CD8-positive, alpha-beta memory T cell (primary cell): ENCODE results near the gene ELAVL2. TPM values are rescaled to one million over a fixed set of nuclear protein-coding genes. Genes with fewer than 3 reads are reported as not detected.

Experiments
- CTCF ChIA-PET: fragments of 350-600 bp; sonication (Branson Sonifier 250); formaldehyde crosslinking; loops from one replicate; lab custom pipeline; 2021; ENCODE audit warnings: antibody characterized with exemption; lab: Charles Lee
- POLR2A ChIA-PET: fragments of 350-600 bp; sonication (Branson Sonifier 250); formaldehyde crosslinking; loops from one replicate; lab custom pipeline; 2021; ENCODE audit warnings: antibody characterized with exemption; lab: Charles Lee
- DNase-seq, 5 donors: peaks; one replicate each; pipeline versions ENCODE4 v3.0.0 to v3.0.0-alpha.2; 2020 to 2022; ENCODE audit warnings: mixed read lengths in 1 of 5
- H3K27ac ChIP-seq: one replicate; pipeline ENCODE4 v1.7.0; 2013; ENCODE audit warnings: low read depth, mild to moderate bottlenecking, low read length, moderate library complexity
- H3K27me3 ChIP-seq: 2 replicates; pipeline ENCODE4 v1.7.0; 2013; ENCODE audit warnings: low read length, mild to moderate bottlenecking; ENCODE audit not compliant: insufficient read depth, poor library complexity, severe bottlenecking
- H3K36me3 ChIP-seq: 2 replicates; pipeline ENCODE4 v1.7.0; 2013; ENCODE audit warnings: mild to moderate bottlenecking, low read length, moderate library complexity; ENCODE audit not compliant: insufficient read depth
- H3K4me1 ChIP-seq: 2 replicates; pipeline ENCODE4 v1.7.0; 2013; ENCODE audit warnings: mild to moderate bottlenecking, low read length, moderate library complexity; ENCODE audit not compliant: insufficient read depth
- H3K4me3 ChIP-seq: 2 replicates; pipeline ENCODE4 v1.7.0; 2013; ENCODE audit warnings: mild to moderate bottlenecking, low read length
- H3K9me3 ChIP-seq: 2 replicates; pipeline ENCODE4 v1.7.0; 2013; ENCODE audit warnings: mild to moderate bottlenecking, low read length
- H3K27ac Mint-ChIP-seq, 8 donors: one replicate each; pipeline ENCODE4 v1.8.0; 2020 to 2021; ENCODE audit warnings: mixed read lengths in 8 of 8, mild to moderate bottlenecking in 6 of 8, inconsistent platforms in 3 of 8, moderate library complexity in 3 of 8
- H3K27me3 Mint-ChIP-seq, 2 donors: one replicate each; pipeline ENCODE4 v1.8.0; 2020 to 2021; ENCODE audit warnings: mixed read lengths in 2 of 2, mild to moderate bottlenecking in 1 of 2, moderate library complexity in 1 of 2
- H3K36me3 Mint-ChIP-seq, 3 donors: one replicate each; pipeline ENCODE4 v1.8.0; 2020 to 2021; ENCODE audit warnings: mixed read lengths in 3 of 3, inconsistent platforms in 1 of 3, mild to moderate bottlenecking in 1 of 3
- H3K4me1 Mint-ChIP-seq, 3 donors: one replicate each; pipeline ENCODE4 v1.8.0; 2020 to 2021; ENCODE audit warnings: mixed read lengths in 3 of 3, inconsistent platforms in 1 of 3, mild to moderate bottlenecking in 1 of 3
- H3K4me3 Mint-ChIP-seq, 7 donors: one replicate each; pipeline ENCODE4 v1.8.0; 2020 to 2021; ENCODE audit warnings: mixed read lengths in 7 of 7, mild to moderate bottlenecking in 6 of 7, moderate library complexity in 4 of 7, inconsistent platforms in 2 of 7
- H3K9me3 Mint-ChIP-seq, 5 donors: one replicate each; pipeline ENCODE4 v1.8.0; 2020 to 2022; ENCODE audit warnings: mixed read lengths in 5 of 5, mild to moderate bottlenecking in 3 of 5, moderate library complexity in 2 of 5, inconsistent platforms in 1 of 5
- polyA plus RNA-seq: library from polyadenylated mRNA; unstranded; fragments of 300-500 nt; fragmentation: Illumina TruSeq; gene quantifications from one replicate; pipeline ENCODE4 v1.2.3, GENCODE V29; 2021
- total RNA-seq, 2 experiments: library from RNA; stranded (reverse); gene quantifications; one replicate each; pipeline ENCODE4 v1.2.3, GENCODE V29; 2021

The ELAVL2 gene
- total and polyA plus RNA-seq, 3 experiments from 2014 or later = not detected

GRCh38 chr9:23721466-23721865 lies 104.6 kb downstream of the ELAVL2 start:
- H3K27me3 ChIP-seq = no peaks in the 10 kb centered on the region
- CTCF ChIA-PET = interaction anchor here (1.1 kb wide), 1 partner anchor 91 kb away, joined by 3 read pairs; no protein-coding TSS in a partner anchor
- no peak for DNase-seq
- H3K4me1 ChIP-seq = no peaks in the 10 kb centered on the region
- no peaks in the 10 kb centered on the region for H3K27me3 Mint-ChIP-seq
- POLR2A ChIA-PET = no interaction called here
- no peaks in the 10 kb centered on the region for H3K36me3 ChIP-seq
- no peaks in the 10 kb centered on the region for H3K4me1 Mint-ChIP-seq
- H3K9me3 Mint-ChIP-seq = peaks cover 3 to 12% (median 8%) of the 10 kb centered on the region in 5 donors
- H3K4me3 ChIP-seq = no peak overlapping the region
- H3K27ac ChIP-seq = no peak overlapping the region
- no peaks in the 10 kb centered on the region for H3K9me3 ChIP-seq
- peak overlapping the region in 1 of 8 donors; percentile 12 for H3K27ac Mint-ChIP-seq
- no peak overlapping the region for H3K4me3 Mint-ChIP-seq
- H3K36me3 Mint-ChIP-seq = no peaks in the 10 kb centered on the region

DNA sequence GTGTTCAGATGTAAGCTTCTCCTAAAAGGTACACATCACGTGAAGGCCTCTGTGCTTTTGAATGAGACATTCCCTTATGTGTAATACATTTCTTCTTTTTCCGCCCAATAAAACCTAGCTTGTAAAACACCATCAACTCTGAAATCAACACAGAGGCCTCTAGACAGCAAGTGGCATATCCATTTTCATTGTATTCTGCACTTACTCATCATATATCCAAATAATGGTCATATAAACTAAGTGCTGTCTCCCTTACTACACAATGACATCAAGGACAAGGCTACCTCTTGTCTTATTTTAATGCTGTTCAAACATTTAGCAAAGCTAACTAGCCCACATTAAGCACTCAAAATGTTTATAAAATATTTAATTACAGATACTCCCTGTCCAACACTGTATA lies 108.5 kb downstream of the ELAVL2 start:
- no peaks in the 10 kb centered on the region for H3K4me1 Mint-ChIP-seq
- peaks cover 0 to 14% (median 5%) of the 10 kb centered on the region in 5 donors for H3K9me3 Mint-ChIP-seq
- DNase-seq = no peak
- no peak overlapping the region for H3K27ac Mint-ChIP-seq
- no peak overlapping the region for H3K4me3 Mint-ChIP-seq
- Histone ChIP-seq H3K4me1 (no peaks in the 10 kb centered on the region), H3K27me3 (no peaks in the 10 kb centered on the region), H3K4me3 (no peak overlapping the region), H3K27ac (no peak overlapping the region), H3K36me3 (no peaks in the 10 kb centered on the region), H3K9me3 (no peaks in the 10 kb centered on the region)
- POLR2A ChIA-PET = no interaction called here
- no peaks in the 10 kb centered on the region for H3K36me3 Mint-ChIP-seq
- no peaks in the 10 kb centered on the region for H3K27me3 Mint-ChIP-seq
- CTCF ChIA-PET = no interaction called here

- Histone ChIP-seq H3K4me1 (no peaks in the 10 kb centered on the region), H3K36me3 (no peaks in the 10 kb centered on the region), H3K9me3 (no peaks in the 10 kb centered on the region), H3K27ac (no peak overlapping the region), H3K27me3 (no peaks in the 10 kb centered on the region), H3K4me3 (no peak overlapping the region)
- POLR2A ChIA-PET = no interaction called here
- no peaks in the 10 kb centered on the region for H3K36me3 Mint-ChIP-seq
- H3K9me3 Mint-ChIP-seq = peaks cover 0 to 14% (median 7%) of the 10 kb centered on the region in 5 donors
- H3K4me1 Mint-ChIP-seq = no peaks in the 10 kb centered on the region
- DNase-seq = no peak
- no peak overlapping the region for H3K4me3 Mint-ChIP-seq
- CTCF ChIA-PET = interaction anchor here (0.6 kb wide), 1 partner anchor 727 kb away, joined by 4 read pairs; no protein-coding TSS in a partner anchor
- no peak overlapping the region for H3K27ac Mint-ChIP-seq
- no peaks in the 10 kb centered on the region for H3K27me3 Mint-ChIP-seq
Observed at GRCh38 chr9:23707249-23707648, 118.8 kb downstream of the ELAVL2 start.

DNA sequence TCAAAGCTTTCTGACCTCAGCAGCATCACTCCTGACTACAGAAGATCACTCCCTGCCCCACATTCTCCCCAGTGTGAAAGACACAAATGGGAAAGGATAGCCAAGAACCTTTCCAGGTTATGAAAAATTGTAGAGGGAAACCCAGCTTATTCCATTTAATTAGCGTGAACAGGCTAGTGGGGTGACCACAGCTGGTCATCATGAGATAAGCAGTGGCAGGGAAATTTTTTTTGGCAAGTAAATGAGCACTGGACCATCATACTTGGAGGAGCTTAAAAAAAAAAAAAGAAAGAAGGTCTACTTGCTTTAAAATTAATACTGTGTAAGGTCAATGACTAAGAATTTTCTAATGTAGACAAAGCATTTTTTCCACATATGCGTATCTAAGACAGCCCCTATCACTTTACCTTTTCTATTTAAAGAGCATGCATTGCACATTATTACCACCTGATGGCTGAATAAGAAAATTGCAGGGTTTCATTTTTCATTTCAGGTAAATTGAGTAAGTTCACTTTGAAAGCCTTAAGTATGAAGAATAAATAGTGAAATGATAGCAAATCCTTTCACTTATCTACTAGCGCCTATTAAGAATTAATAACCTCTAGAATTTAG lies 123.6 kb downstream of the ELAVL2 start:
- no peak overlapping the region for H3K27ac ChIP-seq
- H3K36me3 Mint-ChIP-seq = no peaks in the 10 kb centered on the region
- H3K4me1 Mint-ChIP-seq = no peaks in the 10 kb centered on the region
- H3K9me3 Mint-ChIP-seq = peaks cover 0 to 10% (median 4%) of the 10 kb centered on the region in 5 donors
- H3K27me3 ChIP-seq = no peaks in the 10 kb centered on the region
- no peaks in the 10 kb centered on the region for H3K27me3 Mint-ChIP-seq
- DNase-seq = no peak
- ChIA-PET POLR2A (no interaction called here), CTCF (no interaction called here)
- H3K4me1 ChIP-seq = no peaks in the 10 kb centered on the region
- H3K36me3 ChIP-seq = no peaks in the 10 kb centered on the region
- H3K4me3 Mint-ChIP-seq = no peak overlapping the region
- H3K27ac Mint-ChIP-seq = no peak overlapping the region
- no peak overlapping the region for H3K4me3 ChIP-seq
- no peaks in the 10 kb centered on the region for H3K9me3 ChIP-seq

GRCh38 chr9:23701291-23701690 lies 124.7 kb downstream of the ELAVL2 start:
- no peak overlapping the region for H3K27ac ChIP-seq
- H3K4me3 ChIP-seq = no peak overlapping the region
- H3K36me3 ChIP-seq = no peaks in the 10 kb centered on the region
- H3K27ac Mint-ChIP-seq = no peak overlapping the region
- H3K36me3 Mint-ChIP-seq = no peaks in the 10 kb centered on the region
- POLR2A ChIA-PET = no interaction called here
- DNase-seq = no peak
- peaks cover 0 to 15% (median 4%) of the 10 kb centered on the region in 5 donors for H3K9me3 Mint-ChIP-seq
- no peaks in the 10 kb centered on the region for H3K4me1 Mint-ChIP-seq
- no peaks in the 10 kb centered on the region for H3K4me1 ChIP-seq
- no peak overlapping the region for H3K4me3 Mint-ChIP-seq
- no peaks in the 10 kb centered on the region for H3K9me3 ChIP-seq
- CTCF ChIA-PET = no interaction called here
- no peaks in the 10 kb centered on the region for H3K27me3 Mint-ChIP-seq
- no peaks in the 10 kb centered on the region for H3K27me3 ChIP-seq

DNA sequence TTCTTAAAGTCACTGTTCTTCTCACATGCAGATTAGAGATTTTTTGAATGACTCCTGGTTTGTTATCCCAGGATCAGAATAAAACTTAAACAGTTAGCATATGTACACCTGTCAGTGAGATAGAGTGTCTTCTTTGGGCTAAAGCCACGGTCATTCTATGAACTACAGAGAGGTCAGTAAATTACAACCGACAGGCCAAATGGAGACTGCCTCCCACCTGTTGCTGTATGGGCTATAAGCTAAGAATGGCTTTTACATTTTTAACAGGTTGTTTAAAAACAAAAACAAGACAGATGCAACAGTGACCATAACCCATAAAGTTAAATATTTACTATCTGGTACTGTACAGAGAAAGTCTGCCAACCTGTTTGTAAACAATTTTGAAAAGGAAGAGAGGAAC lies 125.7 kb downstream of the ELAVL2 start:
- Histone ChIP-seq H3K4me3 (no peak overlapping the region), H3K9me3 (no peaks in the 10 kb centered on the region), H3K36me3 (no peaks in the 10 kb centered on the region), H3K27ac (no peak overlapping the region), H3K4me1 (no peaks in the 10 kb centered on the region), H3K27me3 (no peaks in the 10 kb centered on the region)
- no peaks in the 10 kb centered on the region for H3K36me3 Mint-ChIP-seq
- ChIA-PET CTCF (no interaction called here), POLR2A (no interaction called here)
- H3K27me3 Mint-ChIP-seq = no peaks in the 10 kb centered on the region
- DNase-seq = no peak
- peaks cover 0 to 15% (median 4%) of the 10 kb centered on the region in 5 donors for H3K9me3 Mint-ChIP-seq
- no peak overlapping the region for H3K27ac Mint-ChIP-seq
- no peaks in the 10 kb centered on the region for H3K4me1 Mint-ChIP-seq
- H3K4me3 Mint-ChIP-seq = no peak overlapping the region

DNA sequence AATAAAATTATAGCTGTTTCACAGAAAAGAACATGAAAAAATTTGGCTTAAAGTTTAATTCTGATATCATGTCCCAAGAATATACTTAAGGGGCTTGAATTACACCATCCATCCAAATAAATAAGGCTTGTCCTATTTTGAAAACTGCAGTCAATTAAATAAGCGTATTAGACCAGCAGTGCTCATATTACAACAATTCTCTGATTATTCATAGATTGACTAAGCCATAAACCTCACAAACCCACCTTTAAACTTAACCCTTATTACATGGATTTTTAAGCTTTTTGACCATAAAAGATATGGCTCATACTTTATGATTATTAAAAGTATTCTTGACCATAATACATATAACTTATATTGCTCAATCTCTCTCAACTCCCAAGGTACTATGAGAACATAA lies 127.9 kb downstream of the ELAVL2 start:
- no peak overlapping the region for H3K4me3 Mint-ChIP-seq
- Histone ChIP-seq H3K27me3 (no peaks in the 10 kb centered on the region), H3K27ac (no peak overlapping the region), H3K4me3 (no peak overlapping the region), H3K36me3 (no peaks in the 10 kb centered on the region), H3K4me1 (no peaks in the 10 kb centered on the region), H3K9me3 (no peaks in the 10 kb centered on the region)
- no peak for DNase-seq
- peaks cover 0 to 15% (median 4%) of the 10 kb centered on the region in 5 donors for H3K9me3 Mint-ChIP-seq
- no peak overlapping the region for H3K27ac Mint-ChIP-seq
- no peaks in the 10 kb centered on the region for H3K4me1 Mint-ChIP-seq
- POLR2A ChIA-PET = no interaction called here
- CTCF ChIA-PET = no interaction called here
- H3K36me3 Mint-ChIP-seq = no peaks in the 10 kb centered on the region
- no peaks in the 10 kb centered on the region for H3K27me3 Mint-ChIP-seq

DNA sequence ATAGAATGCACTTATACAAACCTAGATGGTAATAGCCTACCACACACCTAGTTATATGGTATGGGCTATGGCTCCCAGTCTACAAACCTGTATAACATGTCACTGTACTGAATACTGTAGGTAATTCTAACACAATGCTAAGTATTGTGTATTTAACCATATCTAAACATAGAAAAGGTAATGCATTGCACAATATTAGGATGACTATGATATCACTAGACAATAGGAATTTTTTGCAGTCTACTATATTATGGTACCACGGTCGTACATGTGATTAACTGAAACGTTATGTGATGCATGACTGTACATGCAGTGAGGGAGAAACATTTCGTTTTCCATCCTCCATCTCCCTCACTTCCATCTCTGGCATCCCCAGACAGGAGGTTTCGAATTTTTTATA lies 130.5 kb downstream of the ELAVL2 start:
- no peaks in the 10 kb centered on the region for H3K9me3 ChIP-seq
- H3K4me1 ChIP-seq = no peaks in the 10 kb centered on the region
- no peak overlapping the region for H3K27ac ChIP-seq
- no peaks in the 10 kb centered on the region for H3K36me3 ChIP-seq
- peaks cover 0 to 20% (median 6%) of the 10 kb centered on the region in 5 donors for H3K9me3 Mint-ChIP-seq
- H3K36me3 Mint-ChIP-seq = no peaks in the 10 kb centered on the region
- no peak overlapping the region for H3K4me3 Mint-ChIP-seq
- no peak for DNase-seq
- ChIA-PET CTCF (no interaction called here), POLR2A (no interaction called here)
- no peak overlapping the region for H3K27ac Mint-ChIP-seq
- no peak overlapping the region for H3K4me3 ChIP-seq
- no peaks in the 10 kb centered on the region for H3K4me1 Mint-ChIP-seq
- no peaks in the 10 kb centered on the region for H3K27me3 ChIP-seq
- no peaks in the 10 kb centered on the region for H3K27me3 Mint-ChIP-seq
